Uterus (tissue), 2 donors: Measurements from ENCODE around the gene AIM2.

Experiments used
- POLR2A ChIP-seq, 2 donors: fragments of 450-650 bp; IDR thresholded peaks; one replicate each; pipeline ENCODE4 v1.6.1; 2016; ENCODE audit warnings: antibody characterized with exemption in 2 of 2, mild to moderate bottlenecking in 1 of 2, moderate library complexity in 1 of 2
- TF ChIP-seq, protein P1 (sequence below), 4 experiments: fragments of 200-600 bp in 2 of 4; fragments of 450-650 bp in 2 of 4; sonication (generic) in 2 of 4; IDR thresholded peaks; one replicate each; pipeline ENCODE4 v1.5.1; 2016 to 2019; ENCODE audit warnings: antibody characterized with exemption in 4 of 4, mild to moderate bottlenecking in 2 of 4, moderate library complexity in 1 of 4

- TF ChIP-seq POLR2A (IDR thresholded peaks at IDR 0.05), result no peak
- TF ChIP-seq, protein P1, sequence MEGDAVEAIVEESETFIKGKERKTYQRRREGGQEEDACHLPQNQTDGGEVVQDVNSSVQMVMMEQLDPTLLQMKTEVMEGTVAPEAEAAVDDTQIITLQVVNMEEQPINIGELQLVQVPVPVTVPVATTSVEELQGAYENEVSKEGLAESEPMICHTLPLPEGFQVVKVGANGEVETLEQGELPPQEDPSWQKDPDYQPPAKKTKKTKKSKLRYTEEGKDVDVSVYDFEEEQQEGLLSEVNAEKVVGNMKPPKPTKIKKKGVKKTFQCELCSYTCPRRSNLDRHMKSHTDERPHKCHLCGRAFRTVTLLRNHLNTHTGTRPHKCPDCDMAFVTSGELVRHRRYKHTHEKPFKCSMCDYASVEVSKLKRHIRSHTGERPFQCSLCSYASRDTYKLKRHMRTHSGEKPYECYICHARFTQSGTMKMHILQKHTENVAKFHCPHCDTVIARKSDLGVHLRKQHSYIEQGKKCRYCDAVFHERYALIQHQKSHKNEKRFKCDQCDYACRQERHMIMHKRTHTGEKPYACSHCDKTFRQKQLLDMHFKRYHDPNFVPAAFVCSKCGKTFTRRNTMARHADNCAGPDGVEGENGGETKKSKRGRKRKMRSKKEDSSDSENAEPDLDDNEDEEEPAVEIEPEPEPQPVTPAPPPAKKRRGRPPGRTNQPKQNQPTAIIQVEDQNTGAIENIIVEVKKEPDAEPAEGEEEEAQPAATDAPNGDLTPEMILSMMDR (IDR thresholded peaks at IDR 0.05), result peak in 2 of 4 experiments; percentile 15 to 25
These were observed 12.7 kb upstream of the AIM2 start for GRCh38 chr1:159089184-159089791.
